CD14-positive monocyte (primary cell): ENCODE results near the gene DTL. TPM values are rescaled to one million over a fixed set of nuclear protein-coding genes. Genes with fewer than 3 reads are reported as not detected.
A peak's percentile ranks its signal among the peaks of the same experiment; 100 is the strongest.

Experiments used
- DNase-seq, 3 donors: peaks; one replicate each; pipeline ENCODE4 v3.0.0-alpha.2; 2011 to 2022
- H2AFZ ChIP-seq: 2 replicates; pipeline ENCODE4 v1.6.0; 2012; ENCODE audit warnings: mild to moderate bottlenecking, low read depth, low read length, inconsistent platforms; ENCODE audit not compliant: insufficient read depth, poor library complexity, severe bottlenecking
- H3K27ac ChIP-seq, 2 donors: 1 replicate in 1 of 2; 2 replicates in 1 of 2; pipeline ENCODE4 v1.5.1; 2012 to 2013; ENCODE audit warnings: low read length in 2 of 2, control low read depth in 1 of 2, inconsistent platforms in 1 of 2, low read depth in 1 of 2, mild to moderate bottlenecking in 1 of 2
- H3K27me3 ChIP-seq, 2 donors: one replicate each; pipeline versions ENCODE4 v1.6.0 to v1.6.1; 2011 to 2013; ENCODE audit warnings: low read length in 2 of 2; ENCODE audit not compliant: control insufficient read depth in 2 of 2, insufficient read depth in 2 of 2
- H3K36me3 ChIP-seq, 2 donors: replicated peaks in 1 of 2; 1 replicate in 1 of 2; 2 replicates in 1 of 2; pipeline versions ENCODE4 v1.5.1 to v1.6.1; 2012 to 2013; ENCODE audit warnings: low read length in 2 of 2, control low read depth in 1 of 2, inconsistent platforms in 1 of 2, mild to moderate bottlenecking in 1 of 2; ENCODE audit not compliant: insufficient read depth in 2 of 2, control insufficient read depth in 1 of 2
- H3K4me1 ChIP-seq, 2 donors: 1 replicate in 1 of 2; 2 replicates in 1 of 2; pipeline versions ENCODE4 v1.5.1 to v1.6.1; 2012 to 2013; ENCODE audit warnings: low read length in 2 of 2, control low read depth in 1 of 2, inconsistent platforms in 1 of 2, mild to moderate bottlenecking in 1 of 2, moderate library complexity in 1 of 2; ENCODE audit not compliant: insufficient read depth in 2 of 2, control insufficient read depth in 1 of 2
- H3K4me2 ChIP-seq: replicated peaks from 2 replicates; pipeline ENCODE3; 2012; ENCODE audit warnings: low read length, moderate library complexity, mild to moderate bottlenecking; ENCODE audit not compliant: poor library complexity, severe bottlenecking; ENCODE audit errors: extremely low read depth
- H3K4me3 ChIP-seq, 3 experiments: fragments of 200-600 bp in 1 of 3; sonication (generic) in 1 of 3; replicated peaks in 1 of 3; 1 replicate in 2 of 3; 2 replicates in 1 of 3; pipeline ENCODE4 v1.5.1; 2011 to 2013; ENCODE audit warnings: low read length in 3 of 3, mild to moderate bottlenecking in 3 of 3, control low read depth in 2 of 3, low read depth in 2 of 3, inconsistent platforms in 1 of 3, moderate library complexity in 1 of 3
- H3K79me2 ChIP-seq: 2 replicates; pipeline ENCODE4 v1.6.0; 2012; ENCODE audit warnings: mild to moderate bottlenecking, control low read depth, inconsistent platforms, low read length, moderate library complexity; ENCODE audit not compliant: insufficient read depth
- H3K9ac ChIP-seq: 2 replicates; pipeline ENCODE4 v1.6.0; 2017; ENCODE audit warnings: low read length, mild to moderate bottlenecking; ENCODE audit not compliant: insufficient read depth, poor library complexity, severe bottlenecking
- H3K9me3 ChIP-seq, 2 donors: replicated peaks in 1 of 2; 1 replicate in 1 of 2; 2 replicates in 1 of 2; pipeline versions ENCODE4 v1.5.1 to v1.6.1; 2012 to 2013; ENCODE audit warnings: low read length in 2 of 2, control low read depth in 1 of 2; ENCODE audit not compliant: control insufficient read depth in 1 of 2, insufficient read depth in 1 of 2
- H4K20me1 ChIP-seq: 2 replicates; pipeline ENCODE4 v1.6.0; 2012; ENCODE audit warnings: mild to moderate bottlenecking, low read length, control low read depth, moderate library complexity; ENCODE audit not compliant: insufficient read depth
- H3K27ac Mint-ChIP-seq, 7 donors: one replicate each; pipeline ENCODE4 v1.8.0; 2020; ENCODE audit warnings: mild to moderate bottlenecking in 7 of 7, mixed read lengths in 7 of 7, moderate library complexity in 6 of 7, inconsistent platforms in 2 of 7
- H3K27me3 Mint-ChIP-seq, 3 donors: one replicate each; pipeline ENCODE4 v1.8.0; 2021 to 2022; ENCODE audit warnings: low read depth in 3 of 3, mild to moderate bottlenecking in 3 of 3, mixed read lengths in 3 of 3, moderate library complexity in 3 of 3, inconsistent platforms in 1 of 3
- H3K36me3 Mint-ChIP-seq, 2 donors: one replicate each; pipeline ENCODE4 v1.8.0; 2020; ENCODE audit warnings: mixed read lengths in 2 of 2, inconsistent platforms in 1 of 2, mild to moderate bottlenecking in 1 of 2
- H3K4me1 Mint-ChIP-seq: one replicate; pipeline ENCODE4 v1.8.0; 2020; ENCODE audit warnings: mild to moderate bottlenecking, mixed read lengths
- H3K4me3 Mint-ChIP-seq, 2 donors: one replicate each; pipeline ENCODE4 v1.8.0; 2020; ENCODE audit warnings: mild to moderate bottlenecking in 2 of 2, mixed read lengths in 2 of 2, moderate library complexity in 1 of 2
- H3K9me3 Mint-ChIP-seq, 7 donors: one replicate each; pipeline ENCODE4 v1.8.0; 2020 to 2022; ENCODE audit warnings: mixed read lengths in 7 of 7, mild to moderate bottlenecking in 6 of 7, moderate library complexity in 6 of 7, inconsistent platforms in 2 of 7
- CTCF ChIP-seq: fragments of 200-600 bp; IDR thresholded peaks from one replicate; pipeline ENCODE4 v1.8.0; 2022; ENCODE audit warnings: antibody characterized with exemption, mild to moderate bottlenecking
- WGBS: methylation state at CpG from one replicate; pipeline ENCODE4 v1.1.5; 2013; ENCODE audit warnings: missing lambda C conversion rate; ENCODE audit not compliant: insufficient coverage; 5-methylcytosine and 5-hydroxymethylcytosine counted together
- intact Hi-C, 2 donors: fragments of 100-400 bp; cut with micrococcal nuclease; formaldehyde crosslinking; loops; one replicate each; pipeline versions ENCODE4 v1.15.0 to v1.15.1; 2023
- polyA plus RNA-seq, 3 donors: library from polyadenylated mRNA; depleted of rRNA in 1 of 3; unstranded in 2 of 3; stranded (reverse) in 1 of 3; fragments of 300-500 nt in 2 of 3; fragments of >200 nt in 1 of 3; fragmentation: Illumina TruSeq in 2 of 3; gene quantifications; 1 replicate in 2 of 3; 2 replicates in 1 of 3; pipeline ENCODE4 v1.2.3, GENCODE V29; 2012 to 2021

The DTL gene
- polyA plus RNA-seq, 3 donors: not detected

- no peaks in the 10 kb centered on the region for H3K4me1 ChIP-seq
- Mint-ChIP-seq H3K36me3 (peaks cover 47 to 74% of the 10 kb centered on the region in 2 donors), H3K27me3 (no peaks in the 10 kb centered on the region), H3K4me1 (no peaks in the 10 kb centered on the region), H3K27ac (no peak overlapping the region), H3K4me3 (no peak overlapping the region), H3K9me3 (peaks cover 0 to 1% (median 0%) of the 10 kb centered on the region in 7 donors)
- H4K20me1 ChIP-seq: no peaks in the 10 kb centered on the region
- no peaks in the 10 kb centered on the region for H3K79me2 ChIP-seq
- 100% methylated on average over 1 of the region's 3 CpGs for WGBS
- H3K4me3 ChIP-seq: no peak overlapping the region
- no peak overlapping the region for H3K4me2 ChIP-seq
- peaks cover 30 to 60% of the 10 kb centered on the region in 2 donors for H3K36me3 ChIP-seq
- no peak overlapping the region for H2AFZ ChIP-seq
- H3K27me3 ChIP-seq: no peaks in the 10 kb centered on the region
- no peak for TF ChIP-seq CTCF
- H3K9me3 ChIP-seq: no peaks in the 10 kb centered on the region
- DNase-seq: no peak
- intact Hi-C loops: no loop called here
- no peak overlapping the region for H3K9ac ChIP-seq
- no peak overlapping the region for H3K27ac ChIP-seq
These were observed 33.0 kb upstream of the DTL start for GRCh38 chr1:212002536-212002935.

GRCh38 chr1:212004895-212005608, 30.5 kb upstream of the DTL start:
- Mint-ChIP-seq H3K9me3 (peaks cover 0 to 1% (median 0%) of the 10 kb centered on the region in 7 donors), H3K27ac (peak overlapping the region in 1 of 7 donors; percentile 11), H3K27me3 (no peaks in the 10 kb centered on the region), H3K4me3 (no peak overlapping the region), H3K36me3 (peaks cover 60 to 70% of the 10 kb centered on the region in 2 donors), H3K4me1 (no peaks in the 10 kb centered on the region)
- H3K9me3 ChIP-seq: no peaks in the 10 kb centered on the region
- intact Hi-C loops: no loop called here
- H3K27me3 ChIP-seq: no peaks in the 10 kb centered on the region
- no peak overlapping the region for H2AFZ ChIP-seq
- H3K36me3 ChIP-seq: peaks cover 33 to 72% of the 10 kb centered on the region in 2 donors
- 100% methylated on average over 1 of the region's 7 CpGs for WGBS
- H4K20me1 ChIP-seq: no peaks in the 10 kb centered on the region
- no peak overlapping the region for H3K4me2 ChIP-seq
- H3K4me3 ChIP-seq: no peak overlapping the region
- DNase-seq: no peak
- no peaks in the 10 kb centered on the region for H3K79me2 ChIP-seq
- no peak overlapping the region for H3K27ac ChIP-seq
- no peak overlapping the region for H3K9ac ChIP-seq
- TF ChIP-seq CTCF: no peak
- H3K4me1 ChIP-seq: no peaks in the 10 kb centered on the region
